HepG2 (cell line): Measurements from ENCODE around the gene PRKACB. TPM values are rescaled to one million over a fixed set of nuclear protein-coding genes. Genes with fewer than 3 reads are reported as not detected.
"Not testable (repeated sequence)": the region's sequence is repeated elsewhere in the genome, so short reads cannot be mapped to it uniquely, and the experiment has no call there.

Experiments used
- ATAC-seq: fragments of 200-7000 bp; cut with Tn5 transposase; 3 replicates; pipeline ENCODE4 v1.9.1; 2020; ENCODE audit warnings: mild to moderate bottlenecking, moderate library complexity
- BruUV-seq: library from RNA; stranded (reverse); fragments of 400-500 nt; replicated peaks from 2 replicates; lab custom pipeline; 2021; lab: Mats Ljungman, UMichigan
- CTCF ChIA-PET: fragments of 300-600 bp; formaldehyde crosslinking; extraction: SDS; loops from one replicate; lab custom pipeline; 2021; ENCODE audit warnings: low total read pairs, inconsistent platforms, low intra/inter-chr PET ratio; lab: Yijun Ruan, JAX
- POLR2A ChIA-PET: fragments of 350-600 bp; sonication (Branson Sonifier 250); formaldehyde crosslinking; loops from one replicate; lab custom pipeline; 2020; ENCODE audit warnings: antibody characterized with exemption, inconsistent platforms; lab: Yijun Ruan, JAX
- DNase-seq: peaks from one replicate; pipeline ENCODE4 v3.0.0-alpha.2; 2015; ENCODE audit warnings: low spot score
- FAIRE-seq: peaks from 3 replicates; lab custom pipeline; 2011; peaks lifted over from hg19 to GRCh38; lab: Jason Lieb, UNC
- H2AFZ ChIP-seq: one replicate; pipeline ENCODE4 v1.6.1; 2011; ENCODE audit warnings: low read length, inconsistent platforms
- H3K27ac ChIP-seq: fragments of 300-600 bp; 3 replicates; pipeline ENCODE4 v1.8.0; 2011; ENCODE audit warnings: mixed run types, mild to moderate bottlenecking, mixed read lengths, low read length, inconsistent platforms; ENCODE audit not compliant: insufficient read depth; ENCODE audit errors: extremely low read length
- H3K27me3 ChIP-seq, 2 experiments: fragments of 200-600 bp in 1 of 2; 2 replicates in 1 of 2; 3 replicates in 1 of 2; pipeline versions ENCODE4 v1.6.0 to v1.8.0; 2011; ENCODE audit warnings: low read length in 2 of 2, mild to moderate bottlenecking in 2 of 2, moderate library complexity in 2 of 2, inconsistent platforms in 1 of 2; ENCODE audit not compliant: insufficient read depth in 2 of 2, control insufficient read depth in 1 of 2
- H3K36me3 ChIP-seq, 2 experiments: fragments of 200-600 bp in 1 of 2; replicated peaks in 1 of 2; 2 replicates in 1 of 2; 3 replicates in 1 of 2; pipeline versions ENCODE4 v1.5.1 to v1.8.0; 2011; ENCODE audit warnings: low read length in 2 of 2, inconsistent platforms in 1 of 2; ENCODE audit not compliant: insufficient read depth in 2 of 2, control insufficient read depth in 1 of 2
- H3K4me1 ChIP-seq: 2 replicates; pipeline ENCODE4 v1.5.1; 2012; ENCODE audit warnings: low read length, inconsistent platforms; ENCODE audit not compliant: insufficient read depth
- H3K4me2 ChIP-seq: 2 replicates; pipeline ENCODE4 v1.6.0; 2011; ENCODE audit warnings: low read depth, low read length, inconsistent platforms
- H3K4me3 ChIP-seq, 3 experiments: fragments of 200-600 bp in 1 of 3; sonication (generic), shearing (Covaris generic) in 1 of 3; replicated peaks in 1 of 3; 2 replicates each; pipeline ENCODE4 v1.5.1; 2011 to 2016; ENCODE audit warnings: low read length in 3 of 3, inconsistent platforms in 2 of 3, low read depth in 2 of 3, mild to moderate bottlenecking in 2 of 3, control low read depth in 1 of 3, mixed read lengths in 1 of 3; ENCODE audit not compliant: insufficient read depth in 1 of 3
- H3K79me2 ChIP-seq: one replicate; pipeline ENCODE4 v1.6.1; 2011; ENCODE audit warnings: low read length, inconsistent platforms; ENCODE audit not compliant: insufficient read depth
- H3K9ac ChIP-seq: 2 replicates; pipeline ENCODE4 v1.6.0; 2011; ENCODE audit warnings: mild to moderate bottlenecking, low read depth, low read length, inconsistent platforms; ENCODE audit not compliant: insufficient read depth
- H3K9me3 ChIP-seq: 2 replicates; pipeline ENCODE4 v1.5.1; 2012; ENCODE audit warnings: mild to moderate bottlenecking, low read length
- H4K20me1 ChIP-seq: 2 replicates; pipeline ENCODE4 v1.6.0; 2011; ENCODE audit warnings: inconsistent platforms, mild to moderate bottlenecking, low read length, moderate library complexity; ENCODE audit not compliant: insufficient read depth
- EED ChIP-seq: sonication (generic); formaldehyde crosslinking; IDR thresholded peaks from 2 replicates; pipeline ENCODE4 v1.5.0; 2020; ENCODE audit warnings: mild to moderate bottlenecking, missing genetic modification reagents
- WGBS: methylation state at CpG from one replicate; pipeline ENCODE4 v1.1.6; 2017; ENCODE audit warnings: low lambda C conversion rate; 5-methylcytosine and 5-hydroxymethylcytosine counted together
- in situ Hi-C: cut with HindIII; loops from 2 replicates; pipeline ENCODE4 v1.10.0; 2017; ENCODE audit warnings: low pct_unique_long_range_greater_than_20kb; ENCODE audit not compliant: extremely low pct_ligation_motif_present
- intact Hi-C: fragments of 100-400 bp; cut with micrococcal nuclease; formaldehyde crosslinking; loops from one replicate; pipeline ENCODE4 v1.10.0; 2022; ENCODE audit not compliant: unreplicated experiment
- polyA plus RNA-seq, 8 experiments: library from polyadenylated mRNA; depleted of rRNA in 3 of 8; stranded (reverse) in 7 of 8; unstranded in 1 of 8; fragments of >200 nt; fragmentation: Illumina TruSeq in 4 of 8; extraction: Trizol in 4 of 8; gene quantifications; 2 replicates each; pipeline versions ENCODE4 v1.2.1 to v1.2.3, GENCODE V29; 2011 to 2016; ENCODE audit warnings: low read depth in 4 of 8, missing spikeins in 1 of 8, mixed read lengths in 1 of 8; ENCODE audit not compliant: insufficient read depth in 1 of 8
- total RNA-seq, 5 experiments: library from RNA; depleted of rRNA; stranded (reverse); fragments of >200 nt; fragmentation: Illumina TruSeq; extraction: Trizol; gene quantifications; 2 replicates each; pipeline ENCODE4 v1.2.3, GENCODE V29; 2016; ENCODE audit warnings: low read depth in 1 of 5
- TF ChIP-seq, protein P1 (sequence below): IDR thresholded peaks from 2 replicates; pipeline ENCODE4 v1.6.1; 2012; ENCODE audit warnings: low read length, improper control_type of control experiment
- TF ChIP-seq, protein P2 (sequence below): sonication (generic); formaldehyde crosslinking; IDR thresholded peaks from 2 replicates; pipeline ENCODE4 v1.4.0; 2020; ENCODE audit warnings: missing genetic modification reagents
- TF ChIP-seq, protein P3 (sequence below): sonication (generic); formaldehyde crosslinking; IDR thresholded peaks from 2 replicates; pipeline ENCODE4 v1.9.0; 2022; ENCODE audit warnings: low read depth, missing genetic modification reagents
- TF ChIP-seq, protein P4 (sequence below): sonication (generic); formaldehyde crosslinking; IDR thresholded peaks from 2 replicates; pipeline ENCODE4 v1.4.0; 2020; ENCODE audit warnings: missing genetic modification reagents

The PRKACB gene
- total and polyA plus RNA-seq, 2 of the 13 experiments (the other 11 are each of a cell fraction or from before 2014, with no cell fraction given) = 3.5 to 5.8 TPM

DNA sequence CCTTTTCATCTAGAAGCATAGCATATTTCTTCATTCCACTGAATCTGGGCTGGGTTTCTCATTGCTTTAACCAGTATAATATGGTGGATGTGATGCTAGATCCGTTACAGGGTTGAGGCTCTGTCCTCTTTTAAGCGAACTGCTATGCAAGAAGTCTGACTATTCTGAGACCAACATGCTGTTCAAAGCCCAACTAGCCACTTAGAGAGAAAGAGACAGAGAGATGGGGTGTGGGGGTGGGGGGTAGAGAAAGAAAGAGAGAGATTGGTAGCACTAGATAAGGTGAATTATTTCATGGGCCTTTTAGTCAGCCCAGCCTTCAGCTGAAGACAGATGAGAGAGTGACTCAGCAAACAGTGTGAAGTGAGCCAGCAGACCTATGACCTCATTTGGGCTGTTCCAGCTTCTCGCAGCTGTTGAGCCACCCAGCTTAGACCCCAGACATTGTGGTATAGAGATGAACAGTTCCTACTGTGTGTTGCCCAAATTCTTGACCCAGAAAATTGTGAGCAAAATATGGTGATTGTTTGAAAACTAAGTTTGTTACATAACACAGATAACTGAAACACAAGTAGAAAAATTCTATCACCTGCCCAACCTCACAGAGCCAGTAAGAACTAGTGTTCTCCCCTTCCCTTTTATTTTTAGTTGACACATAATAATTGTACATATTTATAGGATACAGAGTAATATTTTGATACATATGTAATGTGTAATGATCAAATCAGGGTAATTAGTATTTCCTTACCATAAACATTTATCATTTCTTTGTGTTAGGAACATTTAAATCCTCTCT lies 40.7 kb upstream of the PRKACB start (continued):
- TF ChIP-seq, protein P1, sequence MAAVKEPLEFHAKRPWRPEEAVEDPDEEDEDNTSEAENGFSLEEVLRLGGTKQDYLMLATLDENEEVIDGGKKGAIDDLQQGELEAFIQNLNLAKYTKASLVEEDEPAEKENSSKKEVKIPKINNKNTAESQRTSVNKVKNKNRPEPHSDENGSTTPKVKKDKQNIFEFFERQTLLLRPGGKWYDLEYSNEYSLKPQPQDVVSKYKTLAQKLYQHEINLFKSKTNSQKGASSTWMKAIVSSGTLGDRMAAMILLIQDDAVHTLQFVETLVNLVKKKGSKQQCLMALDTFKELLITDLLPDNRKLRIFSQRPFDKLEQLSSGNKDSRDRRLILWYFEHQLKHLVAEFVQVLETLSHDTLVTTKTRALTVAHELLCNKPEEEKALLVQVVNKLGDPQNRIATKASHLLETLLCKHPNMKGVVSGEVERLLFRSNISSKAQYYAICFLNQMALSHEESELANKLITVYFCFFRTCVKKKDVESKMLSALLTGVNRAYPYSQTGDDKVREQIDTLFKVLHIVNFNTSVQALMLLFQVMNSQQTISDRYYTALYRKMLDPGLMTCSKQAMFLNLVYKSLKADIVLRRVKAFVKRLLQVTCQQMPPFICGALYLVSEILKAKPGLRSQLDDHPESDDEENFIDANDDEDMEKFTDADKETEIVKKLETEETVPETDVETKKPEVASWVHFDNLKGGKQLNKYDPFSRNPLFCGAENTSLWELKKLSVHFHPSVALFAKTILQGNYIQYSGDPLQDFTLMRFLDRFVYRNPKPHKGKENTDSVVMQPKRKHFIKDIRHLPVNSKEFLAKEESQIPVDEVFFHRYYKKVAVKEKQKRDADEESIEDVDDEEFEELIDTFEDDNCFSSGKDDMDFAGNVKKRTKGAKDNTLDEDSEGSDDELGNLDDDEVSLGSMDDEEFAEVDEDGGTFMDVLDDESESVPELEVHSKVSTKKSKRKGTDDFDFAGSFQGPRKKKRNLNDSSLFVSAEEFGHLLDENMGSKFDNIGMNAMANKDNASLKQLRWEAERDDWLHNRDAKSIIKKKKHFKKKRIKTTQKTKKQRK = no peak
- TF ChIP-seq, protein P2, sequence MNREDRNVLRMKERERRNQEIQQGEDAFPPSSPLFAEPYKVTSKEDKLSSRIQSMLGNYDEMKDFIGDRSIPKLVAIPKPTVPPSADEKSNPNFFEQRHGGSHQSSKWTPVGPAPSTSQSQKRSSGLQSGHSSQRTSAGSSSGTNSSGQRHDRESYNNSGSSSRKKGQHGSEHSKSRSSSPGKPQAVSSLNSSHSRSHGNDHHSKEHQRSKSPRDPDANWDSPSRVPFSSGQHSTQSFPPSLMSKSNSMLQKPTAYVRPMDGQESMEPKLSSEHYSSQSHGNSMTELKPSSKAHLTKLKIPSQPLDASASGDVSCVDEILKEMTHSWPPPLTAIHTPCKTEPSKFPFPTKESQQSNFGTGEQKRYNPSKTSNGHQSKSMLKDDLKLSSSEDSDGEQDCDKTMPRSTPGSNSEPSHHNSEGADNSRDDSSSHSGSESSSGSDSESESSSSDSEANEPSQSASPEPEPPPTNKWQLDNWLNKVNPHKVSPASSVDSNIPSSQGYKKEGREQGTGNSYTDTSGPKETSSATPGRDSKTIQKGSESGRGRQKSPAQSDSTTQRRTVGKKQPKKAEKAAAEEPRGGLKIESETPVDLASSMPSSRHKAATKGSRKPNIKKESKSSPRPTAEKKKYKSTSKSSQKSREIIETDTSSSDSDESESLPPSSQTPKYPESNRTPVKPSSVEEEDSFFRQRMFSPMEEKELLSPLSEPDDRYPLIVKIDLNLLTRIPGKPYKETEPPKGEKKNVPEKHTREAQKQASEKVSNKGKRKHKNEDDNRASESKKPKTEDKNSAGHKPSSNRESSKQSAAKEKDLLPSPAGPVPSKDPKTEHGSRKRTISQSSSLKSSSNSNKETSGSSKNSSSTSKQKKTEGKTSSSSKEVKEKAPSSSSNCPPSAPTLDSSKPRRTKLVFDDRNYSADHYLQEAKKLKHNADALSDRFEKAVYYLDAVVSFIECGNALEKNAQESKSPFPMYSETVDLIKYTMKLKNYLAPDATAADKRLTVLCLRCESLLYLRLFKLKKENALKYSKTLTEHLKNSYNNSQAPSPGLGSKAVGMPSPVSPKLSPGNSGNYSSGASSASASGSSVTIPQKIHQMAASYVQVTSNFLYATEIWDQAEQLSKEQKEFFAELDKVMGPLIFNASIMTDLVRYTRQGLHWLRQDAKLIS (CRISPR knock-in tag) = no peak
- TF ChIP-seq, protein P3, sequence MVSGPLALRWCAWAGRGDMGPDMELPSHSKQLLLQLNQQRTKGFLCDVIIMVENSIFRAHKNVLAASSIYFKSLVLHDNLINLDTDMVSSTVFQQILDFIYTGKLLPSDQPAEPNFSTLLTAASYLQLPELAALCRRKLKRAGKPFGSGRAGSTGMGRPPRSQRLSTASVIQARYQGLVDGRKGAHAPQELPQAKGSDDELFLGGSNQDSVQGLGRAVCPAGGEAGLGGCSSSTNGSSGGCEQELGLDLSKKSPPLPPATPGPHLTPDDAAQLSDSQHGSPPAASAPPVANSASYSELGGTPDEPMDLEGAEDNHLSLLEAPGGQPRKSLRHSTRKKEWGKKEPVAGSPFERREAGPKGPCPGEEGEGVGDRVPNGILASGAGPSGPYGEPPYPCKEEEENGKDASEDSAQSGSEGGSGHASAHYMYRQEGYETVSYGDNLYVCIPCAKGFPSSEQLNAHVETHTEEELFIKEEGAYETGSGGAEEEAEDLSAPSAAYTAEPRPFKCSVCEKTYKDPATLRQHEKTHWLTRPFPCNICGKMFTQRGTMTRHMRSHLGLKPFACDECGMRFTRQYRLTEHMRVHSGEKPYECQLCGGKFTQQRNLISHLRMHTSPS (CRISPR knock-in tag) = no peak
- no peak for TF ChIP-seq EED
- TF ChIP-seq, protein P4, sequence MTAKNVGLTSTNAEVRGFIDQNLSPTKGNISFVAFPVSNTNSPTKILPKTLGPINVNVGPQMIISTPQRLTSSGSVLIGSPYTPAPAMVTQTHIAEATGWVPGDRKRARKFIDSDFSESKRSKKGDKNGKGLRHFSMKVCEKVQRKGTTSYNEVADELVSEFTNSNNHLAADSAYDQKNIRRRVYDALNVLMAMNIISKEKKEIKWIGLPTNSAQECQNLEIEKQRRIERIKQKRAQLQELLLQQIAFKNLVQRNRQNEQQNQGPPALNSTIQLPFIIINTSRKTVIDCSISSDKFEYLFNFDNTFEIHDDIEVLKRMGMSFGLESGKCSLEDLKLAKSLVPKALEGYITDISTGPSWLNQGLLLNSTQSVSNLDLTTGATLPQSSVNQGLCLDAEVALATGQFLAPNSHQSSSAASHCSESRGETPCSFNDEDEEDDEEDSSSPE = no peak
- TF ChIP-seq, all 625 proteins: peak for 11

DNA sequence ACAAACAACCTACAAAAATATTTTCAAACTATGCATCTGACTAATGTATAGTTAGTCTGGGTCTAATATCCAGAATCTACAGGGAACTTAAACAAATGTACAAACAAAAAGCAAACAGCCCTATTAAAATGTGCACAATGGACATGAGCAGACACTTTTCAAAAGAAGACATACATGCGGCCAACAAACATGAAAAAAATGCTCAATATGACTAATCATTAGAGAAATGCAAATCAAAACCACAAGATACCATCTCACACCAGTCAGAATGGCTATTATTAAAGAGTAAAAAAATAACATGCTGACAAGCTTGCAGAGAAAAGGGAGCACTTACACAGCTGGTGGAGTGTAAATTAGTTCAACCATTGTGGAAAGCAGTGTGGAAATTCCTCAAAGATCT lies 36.5 kb upstream of the PRKACB start:
- H3K9me3 ChIP-seq, in situ Hi-C loops, H2AFZ ChIP-seq, BruUV-seq, CTCF ChIA-PET, H3K4me3 ChIP-seq, H3K4me2 ChIP-seq, H3K27me3 ChIP-seq, DNase-seq, H3K9ac ChIP-seq, FAIRE-seq, ATAC-seq, H3K27ac ChIP-seq, H3K79me2 ChIP-seq, intact Hi-C loops, H3K36me3 ChIP-seq, H4K20me1 ChIP-seq, POLR2A ChIA-PET: not testable (repeated sequence)
- WGBS = 89% methylated on average over 1 of the region's 1 CpG
- peaks cover 11% of the 10 kb centered on the region for H3K4me1 ChIP-seq
